ENCODE results near the gene RPS17. TPM values are rescaled to one million over a fixed set of nuclear protein-coding genes. Genes with fewer than 3 reads are reported as not detected.
"Not testable (repeated sequence)": the region's sequence is repeated elsewhere in the genome, so short reads cannot be mapped to it uniquely, and the experiment has no call there.

RPS17 gene
- total RNA-seq, 2 experiments from 2014 or later = 3,025 to 3,069 TPM

- H3K4me1 Mint-ChIP-seq (ENCODE audit: low read depth); H3K4me3 Mint-ChIP-seq; H3K27me3 Mint-ChIP-seq (ENCODE audit: low read depth); DNase-seq; H3K9me3 Mint-ChIP-seq; intact Hi-C loops (cut with micrococcal nuclease); H3K36me3 Mint-ChIP-seq (ENCODE audit: low read depth); H3K27ac Mint-ChIP-seq; CTCF ChIA-PET: not testable (repeated sequence)
Observed at GRCh38 chr15:82488250-82488649, 52.0 kb downstream of the RPS17 start.

- H3K4me1 Mint-ChIP-seq (ENCODE audit: low read depth); DNase-seq; intact Hi-C loops (cut with micrococcal nuclease); CTCF ChIA-PET; H3K27ac Mint-ChIP-seq; H3K36me3 Mint-ChIP-seq (ENCODE audit: low read depth); H3K27me3 Mint-ChIP-seq (ENCODE audit: low read depth); H3K9me3 Mint-ChIP-seq; H3K4me3 Mint-ChIP-seq: not testable (repeated sequence)
Observed at GRCh38 chr15:82487045-82487444, 53.2 kb downstream of the RPS17 start.

Other genes with a start within 250 kb of the RPS17 start
- gene GOLGA6L10, start 191.0 kb downstream of the RPS17 start, total RNA-seq = 1 to 10 TPM in 1 of 2 experiments, under 1 TPM in 1; 0.96 to 1.4 TPM
- 1 to 10 TPM; 1.8 to 2.1 TPM for gene GOLGA6L9, start 110.6 kb downstream of the RPS17 start, total RNA-seq
- gene CPEB1, start 106.9 kb upstream of the RPS17 start, total RNA-seq = under 1 TPM in 1 of 2 experiments, not detected in 1; 0.10 TPM
- under 1 TPM; 0.37 to 0.52 TPM for gene AP3B2, start 169.4 kb upstream of the RPS17 start, total RNA-seq

All from activated naive CD4-positive, alpha-beta T cell treated with anti-CD3 and anti-CD28 coated beads for 36 hours (primary cell).